ENCODE data around the gene SDF2L1.

Gene SDF2L1

GRCh38 chr22:21646608-21647590, 4.8 kb downstream of the SDF2L1 start:
- Mint-ChIP-seq H3K4me1 (peaks cover 53% of the 10 kb centered on the region), H3K27me3 (ENCODE audit: low read depth, poor library complexity) (peaks cover 6% of the 10 kb centered on the region), H3K4me3 (peak overlapping the region; percentile 40), H3K27ac (peak overlapping the region; percentile 45), H3K36me3 (ENCODE audit: low read depth) (peaks cover 24% of the 10 kb centered on the region), H3K9me3 (no peaks in the 10 kb centered on the region)
- DNase-seq, result peak; percentile 78
- TF ChIP-seq, protein P1, sequence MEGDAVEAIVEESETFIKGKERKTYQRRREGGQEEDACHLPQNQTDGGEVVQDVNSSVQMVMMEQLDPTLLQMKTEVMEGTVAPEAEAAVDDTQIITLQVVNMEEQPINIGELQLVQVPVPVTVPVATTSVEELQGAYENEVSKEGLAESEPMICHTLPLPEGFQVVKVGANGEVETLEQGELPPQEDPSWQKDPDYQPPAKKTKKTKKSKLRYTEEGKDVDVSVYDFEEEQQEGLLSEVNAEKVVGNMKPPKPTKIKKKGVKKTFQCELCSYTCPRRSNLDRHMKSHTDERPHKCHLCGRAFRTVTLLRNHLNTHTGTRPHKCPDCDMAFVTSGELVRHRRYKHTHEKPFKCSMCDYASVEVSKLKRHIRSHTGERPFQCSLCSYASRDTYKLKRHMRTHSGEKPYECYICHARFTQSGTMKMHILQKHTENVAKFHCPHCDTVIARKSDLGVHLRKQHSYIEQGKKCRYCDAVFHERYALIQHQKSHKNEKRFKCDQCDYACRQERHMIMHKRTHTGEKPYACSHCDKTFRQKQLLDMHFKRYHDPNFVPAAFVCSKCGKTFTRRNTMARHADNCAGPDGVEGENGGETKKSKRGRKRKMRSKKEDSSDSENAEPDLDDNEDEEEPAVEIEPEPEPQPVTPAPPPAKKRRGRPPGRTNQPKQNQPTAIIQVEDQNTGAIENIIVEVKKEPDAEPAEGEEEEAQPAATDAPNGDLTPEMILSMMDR (IDR thresholded peaks at IDR 0.05), result peak; percentile 86

GRCh38 chr22:21650280-21650679, 8.2 kb downstream of the SDF2L1 start:
- TF ChIP-seq, protein P1 (IDR thresholded peaks at IDR 0.05), result no peak
- Mint-ChIP-seq H3K9me3 (no peaks in the 10 kb centered on the region), H3K36me3 (ENCODE audit: low read depth) (peaks cover 23% of the 10 kb centered on the region), H3K27ac (peak overlapping the region; percentile 93), H3K27me3 (ENCODE audit: low read depth, poor library complexity) (peaks cover 5% of the 10 kb centered on the region), H3K4me1 (peaks cover 57% of the 10 kb centered on the region), H3K4me3 (peak overlapping the region; percentile 96)
- no peak for DNase-seq

GRCh38 chr22:21650823-21651520, 8.9 kb downstream of the SDF2L1 start:
- Mint-ChIP-seq H3K4me3 (peak overlapping the region; percentile 96), H3K27me3 (ENCODE audit: low read depth, poor library complexity) (peaks cover 5% of the 10 kb centered on the region), H3K27ac (peak overlapping the region; percentile 97), H3K9me3 (no peaks in the 10 kb centered on the region), H3K36me3 (ENCODE audit: low read depth) (peaks cover 23% of the 10 kb centered on the region), H3K4me1 (peaks cover 58% of the 10 kb centered on the region)
- TF ChIP-seq, protein P1 (IDR thresholded peaks at IDR 0.05), result no peak
- no peak for DNase-seq

- no peak for DNase-seq
- H3K27me3 Mint-ChIP-seq (ENCODE audit: low read depth, poor library complexity), result peaks cover 5% of the 10 kb centered on the region
- H3K4me1 Mint-ChIP-seq, result peaks cover 60% of the 10 kb centered on the region
- no peaks in the 10 kb centered on the region for H3K9me3 Mint-ChIP-seq
- peak overlapping the region; percentile 97 for H3K27ac Mint-ChIP-seq
- TF ChIP-seq, protein P1 (IDR thresholded peaks at IDR 0.05), result no peak
- peaks cover 18% of the 10 kb centered on the region for H3K36me3 Mint-ChIP-seq (ENCODE audit: low read depth)
- H3K4me3 Mint-ChIP-seq, result peak overlapping the region; percentile 96
These were observed 9.5 kb downstream of the SDF2L1 start for GRCh38 chr22:21651521-21652009.

DNA sequence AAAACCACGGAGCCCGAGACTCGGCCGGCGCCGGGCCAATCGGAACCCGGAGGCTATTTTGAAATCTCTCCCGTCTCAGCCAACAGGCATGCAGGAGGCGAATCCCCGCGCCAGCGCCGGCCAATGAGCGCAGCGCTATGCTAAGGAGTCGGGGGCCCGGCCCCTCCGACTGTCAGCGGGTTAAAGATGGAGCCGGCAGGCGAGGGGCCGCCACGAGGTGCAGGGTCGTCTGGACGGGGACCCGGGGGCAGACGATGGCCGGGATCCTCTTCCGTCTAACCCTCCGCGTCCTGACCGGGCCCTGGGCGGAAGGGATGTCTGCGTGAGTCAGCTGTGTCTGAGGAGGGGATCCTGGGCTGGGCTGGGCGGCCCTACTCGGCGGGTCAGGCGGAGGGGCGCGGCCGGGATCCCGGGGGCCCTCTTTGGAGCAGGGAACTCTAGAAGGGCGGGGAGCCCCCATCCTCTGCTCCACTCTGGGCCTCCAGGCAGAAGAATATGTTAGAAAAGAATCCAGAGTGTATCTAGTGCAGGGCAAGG, 10.0 kb downstream of the SDF2L1 start:
- peaks cover 60% of the 10 kb centered on the region for H3K4me1 Mint-ChIP-seq
- H3K27me3 Mint-ChIP-seq (ENCODE audit: low read depth, poor library complexity), result peaks cover 8% of the 10 kb centered on the region
- peak overlapping the region; percentile 97 for H3K27ac Mint-ChIP-seq
- peaks cover 14% of the 10 kb centered on the region for H3K36me3 Mint-ChIP-seq (ENCODE audit: low read depth)
- DNase-seq, result peak; percentile 92
- TF ChIP-seq, protein P1 (IDR thresholded peaks at IDR 0.05), result no peak
- H3K4me3 Mint-ChIP-seq, result peak overlapping the region; percentile 96
- no peaks in the 10 kb centered on the region for H3K9me3 Mint-ChIP-seq
